K562 (cell line): ENCODE measurements around the gene SLC43A1.

Source experiments
- EZH2 ChIP-seq: IDR thresholded peaks from 2 replicates; pipeline ENCODE4 v1.6.1; 2012; ENCODE audit warnings: low read depth, mild to moderate bottlenecking, inconsistent platforms, low read length, borderline replicate concordance
- HEY1 ChIP-seq: fragments of 250-450 bp; sonication (Bioruptor Pico); IDR thresholded peaks from 2 replicates; pipeline ENCODE4 v1.5.0; 2020; ENCODE audit warnings: mild to moderate bottlenecking, moderate library complexity, borderline replicate concordance
- HMG20A ChIP-seq: fragments of 450-650 bp; formaldehyde crosslinking; conservative IDR thresholded peaks from 2 replicates; pipeline ENCODE4 v1.4.0; 2020; ENCODE audit warnings: mild to moderate bottlenecking, mixed read lengths
- MAFF ChIP-seq: IDR thresholded peaks from 2 replicates; pipeline ENCODE4 v1.6.1; 2012; ENCODE audit warnings: low read length, improper control_type of control experiment
- PRPF4 ChIP-seq: fragments of 200-400 bp; formaldehyde crosslinking; IDR thresholded peaks from one replicate; pipeline ENCODE4 v1.6.1; 2017; ENCODE audit warnings: low read length, low read depth, mild to moderate bottlenecking; ENCODE audit not compliant: insufficient read depth, poor library complexity, severe bottlenecking
- SP1 ChIP-seq: sonication (generic); formaldehyde crosslinking; IDR thresholded peaks from 2 replicates; pipeline ENCODE4 v1.8.1; 2022; ENCODE audit warnings: mild to moderate bottlenecking, missing genetic modification reagents
- TBL1XR1 ChIP-seq, 2 experiments: IDR thresholded peaks; 2 replicates each; pipeline ENCODE4 v1.6.1; 2012; ENCODE audit warnings: improper control_type of control experiment in 2 of 2, low read length in 2 of 2, mild to moderate bottlenecking in 1 of 2
- TCF7L2 ChIP-seq: fragments of 150-350 bp; IDR thresholded peaks from 2 replicates; pipeline ENCODE4 v1.6.1; 2016; ENCODE audit warnings: low read depth, mild to moderate bottlenecking, low read length, moderate library complexity
- TF ChIP-seq, protein P1 (sequence below), 3 experiments: IDR thresholded peaks in 2 of 3; conservative IDR thresholded peaks in 1 of 3; 2 replicates each; pipeline ENCODE4 v1.5.1; 2011 to 2012; ENCODE audit warnings: low read length in 3 of 3, mild to moderate bottlenecking in 3 of 3, control low read depth in 2 of 3, improper control_type of control experiment in 1 of 3, inconsistent platforms in 1 of 3, low read depth in 1 of 3, mixed read lengths in 1 of 3, moderate library complexity in 1 of 3; ENCODE audit not compliant: insufficient read depth in 2 of 3
- TF ChIP-seq, protein P2 (sequence below): sonication (generic); formaldehyde crosslinking; IDR thresholded peaks from 2 replicates; pipeline ENCODE4 v1.9.0; 2022; ENCODE audit warnings: mild to moderate bottlenecking, missing genetic modification reagents

DNA sequence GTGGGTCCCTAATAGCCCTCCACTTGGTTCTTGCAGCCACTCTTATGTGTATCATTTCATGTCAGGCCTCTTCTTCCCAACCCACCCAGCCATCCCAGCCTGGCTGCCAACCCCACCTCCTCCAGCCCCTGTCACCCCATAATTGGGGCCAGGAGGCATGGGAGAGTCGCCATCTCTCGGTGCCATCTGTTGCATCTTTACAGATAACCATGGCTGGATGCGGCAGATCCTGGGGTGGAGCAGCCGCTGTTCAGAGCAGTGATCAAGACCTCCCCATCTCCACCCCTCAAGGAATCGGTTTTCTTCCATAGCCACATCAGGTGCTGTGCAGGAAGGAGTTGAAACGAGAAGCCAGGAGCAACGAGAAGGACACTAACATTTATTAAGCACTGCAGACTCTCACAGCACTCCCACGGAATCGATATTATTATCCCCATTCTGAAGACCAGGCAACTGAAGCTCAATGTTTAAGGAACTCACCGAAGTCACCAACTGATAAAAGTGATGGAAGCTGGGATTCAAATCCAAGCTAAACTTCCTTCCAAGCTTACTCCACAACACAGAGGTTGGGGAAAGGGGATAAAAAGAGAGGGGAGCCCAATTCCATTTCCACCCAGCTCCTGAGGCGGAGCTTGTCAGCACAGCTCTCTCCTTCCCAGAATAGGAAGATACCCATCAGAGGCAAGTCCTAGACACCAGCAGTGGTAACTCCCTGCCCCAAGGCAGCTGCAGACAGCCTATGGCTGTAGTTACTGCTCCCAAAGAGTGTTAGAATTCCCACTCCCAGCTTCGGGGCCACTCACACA, 2.7 kb downstream of the SLC43A1 start:
- TF ChIP-seq HEY1 (CRISPR knock-in tag) (no peak), HMG20A (no peak), TBL1XR1 (IDR thresholded peaks at IDR 0.05; ENCODE audit: low read length in 2 of 2) (peak in 1 of 2 experiments; percentile 30; a peak in 1 of 4 replicates), SP1 (CRISPR knock-in tag) (no peak), PRPF4 (no peak), TCF7L2 (no peak), EZH2 (no peak), MAFF (no peak)
- TF ChIP-seq, protein P1, sequence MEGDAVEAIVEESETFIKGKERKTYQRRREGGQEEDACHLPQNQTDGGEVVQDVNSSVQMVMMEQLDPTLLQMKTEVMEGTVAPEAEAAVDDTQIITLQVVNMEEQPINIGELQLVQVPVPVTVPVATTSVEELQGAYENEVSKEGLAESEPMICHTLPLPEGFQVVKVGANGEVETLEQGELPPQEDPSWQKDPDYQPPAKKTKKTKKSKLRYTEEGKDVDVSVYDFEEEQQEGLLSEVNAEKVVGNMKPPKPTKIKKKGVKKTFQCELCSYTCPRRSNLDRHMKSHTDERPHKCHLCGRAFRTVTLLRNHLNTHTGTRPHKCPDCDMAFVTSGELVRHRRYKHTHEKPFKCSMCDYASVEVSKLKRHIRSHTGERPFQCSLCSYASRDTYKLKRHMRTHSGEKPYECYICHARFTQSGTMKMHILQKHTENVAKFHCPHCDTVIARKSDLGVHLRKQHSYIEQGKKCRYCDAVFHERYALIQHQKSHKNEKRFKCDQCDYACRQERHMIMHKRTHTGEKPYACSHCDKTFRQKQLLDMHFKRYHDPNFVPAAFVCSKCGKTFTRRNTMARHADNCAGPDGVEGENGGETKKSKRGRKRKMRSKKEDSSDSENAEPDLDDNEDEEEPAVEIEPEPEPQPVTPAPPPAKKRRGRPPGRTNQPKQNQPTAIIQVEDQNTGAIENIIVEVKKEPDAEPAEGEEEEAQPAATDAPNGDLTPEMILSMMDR (IDR thresholded peaks at IDR 0.05 in 2 of 3, conservative IDR thresholded peaks at IDR 0.05 in 1 of 3; ENCODE audit: insufficient read depth in 2 of 3, low read depth in 1 of 3, low read length in 3 of 3) = no peak
- TF ChIP-seq, protein P2, sequence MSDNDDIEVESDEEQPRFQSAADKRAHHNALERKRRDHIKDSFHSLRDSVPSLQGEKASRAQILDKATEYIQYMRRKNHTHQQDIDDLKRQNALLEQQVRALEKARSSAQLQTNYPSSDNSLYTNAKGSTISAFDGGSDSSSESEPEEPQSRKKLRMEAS = no peak
